Pancreas (tissue), 10 donors: ENCODE data around the gene PRXL2A. TPM values are rescaled to one million over a fixed set of nuclear protein-coding genes. Genes with fewer than 3 reads are reported as not detected.

Experiments
- ATAC-seq, 4 donors: fragments of 200-7000 bp; cut with Tn5 transposase; one replicate each; pipeline versions ENCODE4 v1.8.0 to v1.9.1; 2020; ENCODE audit warnings: mild to moderate bottlenecking in 4 of 4, moderate library complexity in 4 of 4
- DNase-seq, 6 donors: peaks; one replicate each; pipeline ENCODE4 v3.0.0-alpha.2; 2020
- FAIRE-seq: peaks from 2 replicates; lab custom pipeline; 2012; peaks lifted over from hg19 to GRCh38; lab: Jason Lieb, UNC
- H3K27ac ChIP-seq, 4 donors: fragments of 200-600 bp; sonication (generic); 1 replicate in 3 of 4; 2 replicates in 1 of 4; pipeline versions ENCODE4 v1.5.0 to v1.8.0; 2020
- H3K27me3 ChIP-seq, 4 donors: fragments of 200-600 bp; one replicate each; pipeline ENCODE4 v1.8.0; 2021
- H3K36me3 ChIP-seq, 3 donors: fragments of 200-600 bp; sonication (generic) in 1 of 3; one replicate each; pipeline versions ENCODE4 v1.5.0 to v1.8.0; 2020 to 2021
- H3K4me1 ChIP-seq, 3 donors: fragments of 200-600 bp; one replicate each; pipeline ENCODE4 v1.8.0; 2021
- H3K4me3 ChIP-seq, 4 donors: fragments of 200-600 bp; sonication (generic) in 2 of 4; one replicate each; pipeline versions ENCODE4 v1.5.0 to v1.8.0; 2020 to 2021
- H3K9me3 ChIP-seq, 4 donors: fragments of 200-600 bp; one replicate each; pipeline ENCODE4 v1.8.0; 2021
- CTCF ChIP-seq, 4 donors: fragments of 200-600 bp; sonication (generic) in 3 of 4; IDR thresholded peaks; one replicate each; pipeline versions ENCODE4 v1.5.0 to v1.8.0; 2021; ENCODE audit warnings: antibody characterized with exemption in 4 of 4
- WGBS, 2 donors: extraction: QIAGEN DNeasy Blood & Tissue Kit; methylation state at CpG; one replicate each; pipeline ENCODE4 v1.1.7; 2013; 5-methylcytosine and 5-hydroxymethylcytosine counted together
- intact Hi-C, 3 donors: fragments of 100-400 bp; cut with DNase I; formaldehyde crosslinking; loops; one replicate each; pipeline versions ENCODE4 v1.11.1 to v1.14.2; 2022
- polyA plus RNA-seq, 2 donors: library from polyadenylated mRNA; stranded (reverse); fragments of 200-250 nt; gene quantifications; one replicate each; pipeline ENCODE4 v1.2.3, GENCODE V29; 2013
- total RNA-seq, 6 donors: library from RNA; stranded (reverse); fragmentation: NEBNext Ultra II Directional in 4 of 6; extraction: Animal tissue kit (Norgen Biotek cat#: 25700) in 4 of 6; gene quantifications; one replicate each; pipeline versions ENCODE4 v1.2.1 to v1.2.4, GENCODE V29; 2021 to 2023
- donor health status: healthy with polysubstance abuse.
- donor health status: DM: no; HTN: no; CAD: no; lungs with moderate emphysema.
- donor health status: DM: no; HTN: no; CAD: no.
- donor health status: control.
- donor health status: control.
- donor health status: Bipolar disorder and iron deficiency.
- donor health status: DM: yes; HTN: yes; CAD: no.
- donor health status: DM: no; HTN: no; CAD: no.
- donor health status: DM: no; HTN: no; CAD: no.
- donor health status: DM: yes; HTN: yes; CAD: no.

PRXL2A gene
- total and polyA plus RNA-seq, 8 donors: 18.2 to 39.8 (median 26.8) TPM

- Histone ChIP-seq H3K9me3 (no peaks in the 10 kb centered on the region), H3K36me3 (no peaks in the 10 kb centered on the region), H3K4me3 (peak overlapping the region; percentile 68 to 100 (median 78)), H3K4me1 (peaks cover 0 to 7% (median 5%) of the 10 kb centered on the region in 3 donors), H3K27ac (peak overlapping the region; percentile 56 to 80 (median 73)), H3K27me3 (no peaks in the 10 kb centered on the region)
- peak in 1 of 6 donors; percentile 58 for DNase-seq
- ATAC-seq: peak; percentile 2 to 4 (median 4)
- intact Hi-C loops: no loop called here
- TF ChIP-seq CTCF (IDR thresholded peaks at IDR 0.05): no peak
- 22 to 28% methylated on average over 12 of the region's 12 CpGs for WGBS, 2 donors
- no peak for FAIRE-seq
Measured at GRCh38 chr10:80409121-80409520, 770 bp downstream of the PRXL2A start.

GRCh38 chr10:80410122-80410521, 1.8 kb downstream of the PRXL2A start:
- no peak for TF ChIP-seq CTCF (IDR thresholded peaks at IDR 0.05)
- Histone ChIP-seq H3K4me3 (no peak overlapping the region), H3K4me1 (peaks cover 0 to 14% (median 7%) of the 10 kb centered on the region in 3 donors), H3K9me3 (no peaks in the 10 kb centered on the region), H3K27me3 (no peaks in the 10 kb centered on the region), H3K27ac (no peak overlapping the region), H3K36me3 (no peaks in the 10 kb centered on the region)
- 63 to 64% methylated on average over 2 of the region's 2 CpGs for WGBS, 2 donors
- FAIRE-seq (no peak), DNase-seq (no peak), ATAC-seq (no peak)
- intact Hi-C loops: no loop called here

- FAIRE-seq: no peak
- intact Hi-C loops: no loop called here
- Histone ChIP-seq H3K27me3 (no peaks in the 10 kb centered on the region), H3K9me3 (no peaks in the 10 kb centered on the region), H3K4me3 (no peak overlapping the region), H3K36me3 (no peaks in the 10 kb centered on the region), H3K4me1 (peaks cover 0 to 14% (median 7%) of the 10 kb centered on the region in 3 donors), H3K27ac (no peak overlapping the region)
- TF ChIP-seq CTCF (IDR thresholded peaks at IDR 0.05): no peak
- ATAC-seq: no peak
- DNase-seq: no peak
- 87 to 88% methylated on average over 5 of the region's 5 CpGs for WGBS, 2 donors
Measured at GRCh38 chr10:80410578-80411145, 2.3 kb downstream of the PRXL2A start.

GRCh38 chr10:80411267-80411668, 2.9 kb downstream of the PRXL2A start:
- H3K4me1 ChIP-seq: peaks cover 0 to 14% (median 7%) of the 10 kb centered on the region in 3 donors
- intact Hi-C loops: no loop called here
- no peak for TF ChIP-seq CTCF (IDR thresholded peaks at IDR 0.05)
- WGBS, 2 donors: 41 to 47% methylated on average over 2 of the region's 2 CpGs
- H3K4me3 ChIP-seq: no peak overlapping the region
- no peak for FAIRE-seq
- H3K9me3 ChIP-seq: no peaks in the 10 kb centered on the region
- no peak overlapping the region for H3K27ac ChIP-seq
- H3K36me3 ChIP-seq: no peaks in the 10 kb centered on the region
- DNase-seq: peak; percentile 29 to 85 (median 60)
- H3K27me3 ChIP-seq: no peaks in the 10 kb centered on the region
- peak in 1 of 4 donors; percentile 1 for ATAC-seq

GRCh38 chr10:80411681-80412220, 3.4 kb downstream of the PRXL2A start:
- Histone ChIP-seq H3K36me3 (no peaks in the 10 kb centered on the region), H3K4me3 (no peak overlapping the region), H3K27me3 (no peaks in the 10 kb centered on the region), H3K27ac (no peak overlapping the region), H3K9me3 (no peaks in the 10 kb centered on the region), H3K4me1 (peaks cover 0 to 14% (median 7%) of the 10 kb centered on the region in 3 donors)
- intact Hi-C loops: no loop called here
- 90 to 93% methylated on average over 1 of the region's 1 CpG for WGBS, 2 donors
- ATAC-seq (no peak), FAIRE-seq (no peak), DNase-seq (no peak)
- TF ChIP-seq CTCF (IDR thresholded peaks at IDR 0.05): no peak
